Measurements from ENCODE around the gene ZBTB39. TPM values are rescaled to one million over a fixed set of nuclear protein-coding genes. Genes with fewer than 3 reads are reported as not detected.
"Not testable (repeated sequence)": the region's sequence is repeated elsewhere in the genome, so short reads cannot be mapped to it uniquely, and the experiment has no call there.

ZBTB39 gene
- total RNA-seq = 10 to 100 TPM in 1 of 2 donors, 1 to 10 TPM in 1; 8.1 to 12.1 TPM

GRCh38 chr12:57005980-57006808 lies at the start of gene ZBTB39:
ZBTB39 (minus strand) TSS chr12:57006546; CDS start chr12:57004917, 1,629 bp downstream.
- Mint-ChIP-seq H3K27me3 (no peaks in the 10 kb centered on the region), H3K27ac (peak within 1 kb of the TSS; percentile 85 to 97), H3K36me3 (peaks cover 24% of the 10 kb centered on the region), H3K9me3 (no peaks in the 10 kb centered on the region), H3K4me1 (ENCODE audit: low read depth in 2 of 2) (peaks cover 34 to 51% of the 10 kb centered on the region in 2 donors), H3K4me3 (peak within 1 kb of the TSS; percentile 96)
- peak; percentile 81 for DNase-seq (ENCODE audit: low spot score)
- peak; percentile 93 to 95 for ATAC-seq

GRCh38 chr12:57055824-57056223 lies 49.5 kb upstream of the ZBTB39 start:
- DNase-seq (ENCODE audit: low spot score) (no peak), ATAC-seq (no peak)
- Mint-ChIP-seq H3K4me3 (no peak overlapping the region), H3K36me3 (peaks cover 22% of the 10 kb centered on the region), H3K27me3 (peaks cover 0 to 2% of the 10 kb centered on the region in 2 donors), H3K9me3 (no peaks in the 10 kb centered on the region), H3K27ac (no peak overlapping the region), H3K4me1 (ENCODE audit: low read depth in 2 of 2) (peaks cover 0 to 6% of the 10 kb centered on the region in 2 donors)

DNA sequence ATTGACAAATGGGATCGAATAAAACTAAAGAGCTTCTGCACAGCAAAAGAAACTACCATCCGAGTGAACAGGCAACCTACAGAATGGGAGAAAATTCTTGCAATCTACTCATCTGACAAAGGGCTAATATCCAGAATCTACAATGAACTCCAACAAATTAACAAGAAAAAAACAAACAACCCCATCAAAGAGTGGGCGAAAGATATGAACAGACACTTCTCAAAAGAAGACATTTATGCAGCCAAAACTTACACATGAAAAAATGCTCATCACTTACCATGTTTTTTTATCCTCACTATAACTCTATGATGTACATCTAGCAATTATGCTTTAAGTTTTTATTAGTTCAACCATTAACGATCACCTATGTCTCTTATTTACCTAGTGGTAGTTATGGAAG lies 47.6 kb upstream of the ZBTB39 start:
- not testable (repeated sequence) for H3K4me3 Mint-ChIP-seq; H3K27me3 Mint-ChIP-seq; H3K27ac Mint-ChIP-seq; DNase-seq (ENCODE audit: low spot score); ATAC-seq; H3K9me3 Mint-ChIP-seq
- Mint-ChIP-seq H3K4me1 (ENCODE audit: low read depth in 2 of 2) (peaks cover under 1 to 15% of the 10 kb centered on the region in 2 donors), H3K36me3 (peaks cover 16% of the 10 kb centered on the region)

DNA sequence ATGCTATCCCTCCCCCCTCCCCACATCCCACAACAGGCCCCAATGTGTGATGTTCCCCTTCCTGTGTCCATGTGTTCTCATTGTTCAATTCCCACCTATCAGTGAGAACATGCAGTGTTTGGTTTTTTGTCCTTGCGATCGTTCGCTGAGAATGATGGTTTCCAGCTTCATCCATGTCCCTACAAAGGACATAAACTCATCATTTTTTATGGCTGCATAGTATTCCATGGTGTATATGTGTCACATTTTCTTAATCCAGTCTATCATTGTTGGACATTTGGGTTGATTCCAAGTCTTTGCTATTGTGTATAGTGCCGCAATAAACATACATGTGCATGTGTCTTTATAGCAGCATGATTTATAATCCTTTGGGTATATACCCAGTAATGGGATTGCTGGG lies 46.8 kb upstream of the ZBTB39 start:
- not testable (repeated sequence) for H3K27ac Mint-ChIP-seq; H3K9me3 Mint-ChIP-seq; ATAC-seq; H3K4me3 Mint-ChIP-seq; H3K36me3 Mint-ChIP-seq; DNase-seq (ENCODE audit: low spot score)
- Mint-ChIP-seq H3K4me1 (ENCODE audit: low read depth in 2 of 2) (peaks cover 5 to 16% of the 10 kb centered on the region in 2 donors), H3K27me3 (peaks cover 0 to 13% of the 10 kb centered on the region in 2 donors)

- Mint-ChIP-seq H3K27ac (no peak overlapping the region), H3K9me3 (no peaks in the 10 kb centered on the region)
- no peak for ATAC-seq
Measured at GRCh38 chr12:57051011-57051410, 44.7 kb upstream of the ZBTB39 start.

DNA sequence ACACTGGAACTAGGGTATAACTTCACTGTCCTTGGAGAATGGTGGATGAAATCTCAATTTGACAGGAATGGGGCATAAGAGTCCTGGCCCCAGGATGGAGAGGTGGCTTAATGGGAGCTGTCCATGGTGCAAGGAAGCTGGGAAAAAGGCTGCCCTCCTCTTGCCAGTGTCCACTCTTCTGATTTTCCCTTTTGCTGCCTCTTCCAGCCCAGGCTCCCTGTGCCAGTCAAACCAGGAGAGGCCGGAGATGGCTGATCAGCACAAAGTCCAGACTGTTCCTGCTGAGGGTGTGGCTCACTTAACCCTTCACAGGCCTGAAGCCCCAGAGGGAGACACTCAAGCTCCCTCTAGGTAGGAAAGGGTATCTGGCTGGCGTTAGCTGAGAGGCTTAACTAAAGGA lies 43.5 kb upstream of the ZBTB39 start, which contains the start of gene MYO1A:
MYO1A (minus strand) TSS at position 240 of the 400 bp plus-strand sequence. CDS start 1,806 bp downstream, outside the sequence.
- Mint-ChIP-seq H3K27me3 (peaks cover 9 to 31% of the 10 kb centered on the region in 2 donors), H3K4me3 (no peak within 1 kb of the TSS), H3K4me1 (ENCODE audit: low read depth in 2 of 2) (peaks cover 27 to 40% of the 10 kb centered on the region in 2 donors), H3K9me3 (no peaks in the 10 kb centered on the region), H3K36me3 (no peaks in the 10 kb centered on the region), H3K27ac (peak within 1 kb of the TSS; percentile 35 to 87)
- no peak for ATAC-seq
- DNase-seq (ENCODE audit: low spot score) = no peak

More at GRCh38 chr12:57051011-57051410, 44.7 kb upstream of the ZBTB39 start:
- peaks cover 2 to 23% of the 10 kb centered on the region in 2 donors for H3K27me3 Mint-ChIP-seq
- H3K36me3 Mint-ChIP-seq = no peaks in the 10 kb centered on the region
- no peak for DNase-seq (ENCODE audit: low spot score)
- H3K4me3 Mint-ChIP-seq = no peak overlapping the region
- H3K4me1 Mint-ChIP-seq (ENCODE audit: low read depth in 2 of 2) = peaks cover 25 to 37% of the 10 kb centered on the region in 2 donors

DNA sequence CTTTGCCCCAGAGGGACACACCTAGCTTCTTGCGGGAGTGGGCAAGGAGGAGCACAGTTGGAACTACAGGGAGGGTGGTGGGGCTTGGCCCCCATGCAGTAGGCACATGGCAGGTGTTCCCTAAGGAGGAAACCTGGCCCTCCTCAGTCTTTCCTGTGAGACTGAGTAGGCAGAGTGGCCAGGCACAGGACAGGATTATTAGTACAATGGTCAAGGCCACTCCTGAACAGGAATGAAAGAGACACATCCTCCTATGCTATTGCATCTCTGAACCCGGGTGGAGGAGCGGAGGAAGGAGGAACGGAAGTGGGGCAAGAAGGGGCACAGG lies 42.7 kb upstream of the ZBTB39 start:
- Mint-ChIP-seq H3K27ac (peak overlapping the region; percentile 35 to 87), H3K27me3 (peaks cover 9 to 31% of the 10 kb centered on the region in 2 donors), H3K4me3 (no peak overlapping the region), H3K36me3 (no peaks in the 10 kb centered on the region), H3K4me1 (ENCODE audit: low read depth in 2 of 2) (peaks cover 27 to 40% of the 10 kb centered on the region in 2 donors), H3K9me3 (no peaks in the 10 kb centered on the region)
- ATAC-seq (no peak), DNase-seq (ENCODE audit: low spot score) (no peak)

DNA sequence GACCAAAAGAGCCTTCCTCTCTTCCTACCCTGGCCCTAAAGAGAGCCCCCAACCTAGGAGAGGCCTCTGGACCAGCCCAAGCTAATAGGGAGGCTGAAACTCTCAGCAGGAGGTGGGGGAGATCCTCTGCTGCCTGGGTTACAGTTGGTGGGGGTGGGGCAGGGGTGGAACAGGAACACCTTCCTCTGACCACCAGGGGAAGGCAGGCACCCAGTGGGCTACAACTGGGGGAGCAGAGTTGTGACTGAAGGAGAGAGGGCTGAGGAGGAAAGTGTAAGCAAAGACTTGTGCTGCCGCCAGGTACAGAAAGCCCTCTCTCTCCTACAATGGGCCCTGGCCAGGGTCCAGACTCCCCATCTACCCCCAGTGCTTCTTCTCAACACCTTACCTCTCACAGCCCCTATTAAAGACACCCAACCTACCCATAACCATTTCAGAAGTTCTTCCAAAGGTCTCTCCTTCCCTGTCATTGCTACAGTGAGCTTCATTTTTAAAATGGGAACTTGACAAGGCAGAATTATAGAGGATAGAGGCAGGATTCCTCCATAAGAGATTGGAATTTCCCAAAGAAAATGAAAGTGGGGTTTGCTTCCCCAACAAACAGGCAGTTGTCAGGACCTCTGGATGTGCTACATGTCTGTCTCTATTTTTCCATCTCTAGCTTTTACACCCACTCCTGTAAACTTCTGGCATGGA lies 42.2 kb upstream of the ZBTB39 start:
- no peaks in the 10 kb centered on the region for H3K36me3 Mint-ChIP-seq
- H3K4me3 Mint-ChIP-seq = no peak overlapping the region
- H3K9me3 Mint-ChIP-seq = no peaks in the 10 kb centered on the region
- peaks cover 27 to 40% of the 10 kb centered on the region in 2 donors for H3K4me1 Mint-ChIP-seq (ENCODE audit: low read depth in 2 of 2)
- H3K27ac Mint-ChIP-seq = peak overlapping the region; percentile 35 to 87
- DNase-seq (ENCODE audit: low spot score) (no peak), ATAC-seq (no peak)
- peaks cover 9 to 35% of the 10 kb centered on the region in 2 donors for H3K27me3 Mint-ChIP-seq

DNA sequence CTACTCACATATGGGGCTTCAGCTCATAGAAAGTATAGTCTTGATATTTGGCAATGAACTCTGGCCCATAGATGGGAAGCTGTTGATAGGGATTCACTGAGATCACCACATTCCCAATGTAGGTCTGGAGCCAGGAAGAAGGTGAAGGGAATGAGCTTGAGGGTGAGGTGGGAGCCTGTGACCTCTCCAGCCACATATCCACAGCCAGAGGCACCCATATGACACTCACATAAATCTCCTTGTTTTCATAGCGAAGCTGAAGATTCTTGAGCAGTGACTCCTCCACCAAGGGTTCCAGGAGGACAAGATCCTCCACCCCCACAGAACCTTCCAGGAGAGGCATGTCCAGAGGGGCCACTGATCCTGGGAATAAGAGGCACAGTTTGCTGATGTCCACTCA lies 41.6 kb upstream of the ZBTB39 start:
- ATAC-seq (no peak), DNase-seq (ENCODE audit: low spot score) (no peak)
- H3K9me3 Mint-ChIP-seq = no peaks in the 10 kb centered on the region

GRCh38 chr12:57046947-57047890 lies 40.9 kb upstream of the ZBTB39 start:
- ATAC-seq (peak; percentile 92 to 94), DNase-seq (ENCODE audit: low spot score) (peak; percentile 84)
- H3K27ac Mint-ChIP-seq = peak overlapping the region; percentile 87 to 88
- H3K4me1 Mint-ChIP-seq (ENCODE audit: low read depth in 2 of 2) = peaks cover 27 to 40% of the 10 kb centered on the region in 2 donors
- H3K27me3 Mint-ChIP-seq = peaks cover 10 to 37% of the 10 kb centered on the region in 2 donors
- H3K9me3 Mint-ChIP-seq = no peaks in the 10 kb centered on the region
- peak overlapping the region; percentile 79 for H3K4me3 Mint-ChIP-seq
- no peaks in the 10 kb centered on the region for H3K36me3 Mint-ChIP-seq

More for the DNA sequence above, 41.6 kb upstream of the ZBTB39 start:
- Mint-ChIP-seq H3K4me1 (ENCODE audit: low read depth in 2 of 2) (peaks cover 27 to 40% of the 10 kb centered on the region in 2 donors), H3K27me3 (peaks cover 9 to 36% of the 10 kb centered on the region in 2 donors), H3K4me3 (peak overlapping the region; percentile 79), H3K27ac (peak overlapping the region; percentile 87 to 88), H3K36me3 (no peaks in the 10 kb centered on the region)

- Mint-ChIP-seq H3K9me3 (no peaks in the 10 kb centered on the region), H3K27me3 (peaks cover 16 to 41% of the 10 kb centered on the region in 2 donors), H3K27ac (peak overlapping the region; percentile 87 to 88), H3K36me3 (no peaks in the 10 kb centered on the region), H3K4me1 (ENCODE audit: low read depth in 2 of 2) (peaks cover 27 to 40% of the 10 kb centered on the region in 2 donors), H3K4me3 (peak overlapping the region; percentile 79)
- ATAC-seq = no peak
- DNase-seq (ENCODE audit: low spot score) = no peak
Measured at GRCh38 chr12:57046086-57046791, 39.9 kb upstream of the ZBTB39 start.

DNA sequence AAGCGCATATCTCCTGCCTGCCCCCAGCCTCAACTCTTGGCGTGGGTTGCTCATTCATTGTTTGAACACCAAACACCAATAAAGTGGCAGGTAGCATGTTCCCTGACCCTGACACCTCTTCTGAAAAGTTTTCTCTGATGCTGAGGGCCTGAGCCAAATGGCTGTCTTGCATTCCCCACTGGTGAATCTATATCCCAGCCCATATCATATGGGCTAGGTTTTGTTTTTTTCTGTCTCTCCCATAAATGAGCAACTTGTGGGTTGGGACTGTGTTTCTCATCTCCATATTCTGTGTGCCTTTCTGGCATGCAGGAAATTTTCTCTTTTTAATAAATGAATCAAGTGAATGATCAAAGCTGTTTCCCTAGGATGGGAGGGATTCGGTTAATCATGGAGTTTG lies 38.5 kb upstream of the ZBTB39 start:
- DNase-seq (ENCODE audit: low spot score) = no peak
- Mint-ChIP-seq H3K36me3 (no peaks in the 10 kb centered on the region), H3K9me3 (no peaks in the 10 kb centered on the region), H3K4me1 (ENCODE audit: low read depth in 2 of 2) (peaks cover 27 to 32% of the 10 kb centered on the region in 2 donors), H3K4me3 (no peak overlapping the region), H3K27me3 (peaks cover 16 to 39% of the 10 kb centered on the region in 2 donors), H3K27ac (peak overlapping the region in 1 of 2 donors; percentile 87)
- no peak for ATAC-seq

All from natural killer cell treated with Interleukin-12 subunit alpha and Interleukin-12 subunit beta and Interleukin-15 and Interleukin-18, amount 100 ng/mL, for 72 hours (primary cell).